ENCODE measurements around the gene CAVIN3. TPM values are rescaled to one million over a fixed set of nuclear protein-coding genes. Genes with fewer than 3 reads are reported as not detected.

Gene CAVIN3
- polyA plus RNA-seq, 3 donors from 2014 or later, result not detected

- Mint-ChIP-seq H3K27ac (no peak overlapping the region), H3K4me1 (peaks cover 6 to 11% of the 10 kb centered on the region in 2 donors), H3K27me3 (ENCODE audit: low read depth in 3 of 3) (peaks cover 2 to 12% (median 8%) of the 10 kb centered on the region in 3 donors)
Observed at GRCh38 chr11:6271598-6271997, 48.7 kb downstream of the CAVIN3 start.

GRCh38 chr11:6270584-6271246 lies 49.6 kb downstream of the CAVIN3 start:
- H3K9me3 Mint-ChIP-seq, result peaks cover 0 to 3% (median 0%) of the 10 kb centered on the region in 6 donors
- peak overlapping the region in 4 of 5 donors; percentile 22 to 60 (median 39) for H3K4me3 Mint-ChIP-seq
- H3K36me3 Mint-ChIP-seq, result no peaks in the 10 kb centered on the region
- peaks cover 1 to 9% (median 5%) of the 10 kb centered on the region in 3 donors for H3K27me3 Mint-ChIP-seq (ENCODE audit: low read depth in 3 of 3)
- no peak overlapping the region for H3K27ac Mint-ChIP-seq
- no peak for DNase-seq
- H3K4me1 Mint-ChIP-seq, result peaks cover 6 to 11% of the 10 kb centered on the region in 2 donors

More at GRCh38 chr11:6271598-6271997, 48.7 kb downstream of the CAVIN3 start:
- Mint-ChIP-seq H3K9me3 (peaks cover 0 to 3% (median 0%) of the 10 kb centered on the region in 6 donors), H3K36me3 (no peaks in the 10 kb centered on the region), H3K4me3 (peak overlapping the region in 2 of 5 donors; percentile 16 to 31)
- no peak for DNase-seq

- peaks cover 6 to 11% of the 10 kb centered on the region in 2 donors for H3K4me1 Mint-ChIP-seq
- peaks cover 0 to 3% (median 0%) of the 10 kb centered on the region in 6 donors for H3K9me3 Mint-ChIP-seq
- no peaks in the 10 kb centered on the region for H3K36me3 Mint-ChIP-seq
- H3K4me3 Mint-ChIP-seq, result no peak overlapping the region
- H3K27me3 Mint-ChIP-seq (ENCODE audit: low read depth in 3 of 3), result peaks cover 1 to 4% (median 3%) of the 10 kb centered on the region in 3 donors
- no peak overlapping the region for H3K27ac Mint-ChIP-seq
- DNase-seq, result no peak
Observed at GRCh38 chr11:6269994-6270393, 50.3 kb downstream of the CAVIN3 start.

Other genes starting within 250 kb of the CAVIN3 start
- under 1 TPM in 1 of 3 donors, not detected in 2; 0.18 TPM for gene OR56B4, start 212.8 kb downstream of the CAVIN3 start, polyA plus RNA-seq
- not detected for gene OR52B2, start 150.2 kb downstream of the CAVIN3 start, polyA plus RNA-seq
- gene OR52W1, start 121.3 kb downstream of the CAVIN3 start, polyA plus RNA-seq, result not detected
- gene C11orf42, start 114.9 kb downstream of the CAVIN3 start, polyA plus RNA-seq, result not detected
- gene FHIP1B, start 85.9 kb downstream of the CAVIN3 start, polyA plus RNA-seq, result 10 to 100 TPM; 11.9 to 20.5 (median 15.1) TPM
- gene CNGA4, start 81.4 kb downstream of the CAVIN3 start, polyA plus RNA-seq, result not detected
- not detected for gene CCKBR, start 60.7 kb downstream of the CAVIN3 start, polyA plus RNA-seq
- gene SMPD1, start 70.0 kb upstream of the CAVIN3 start, polyA plus RNA-seq, result 10 to 100 TPM; 12.0 to 21.9 (median 18.4) TPM
- gene APBB1, start 98.6 kb upstream of the CAVIN3 start, polyA plus RNA-seq, result 10 to 100 TPM; 30.8 to 55.9 (median 35.2) TPM
- gene HPX, start 120.5 kb upstream of the CAVIN3 start, polyA plus RNA-seq, result not detected
- gene TRIM3, start 153.4 kb upstream of the CAVIN3 start, polyA plus RNA-seq, result 1 to 10 TPM; 1.8 to 5.0 (median 2.9) TPM
- gene ARFIP2, start 160.8 kb upstream of the CAVIN3 start, polyA plus RNA-seq, result 10 to 100 TPM; 34.2 to 39.9 (median 35.0) TPM
- gene TIMM10B, start 161.0 kb upstream of the CAVIN3 start, polyA plus RNA-seq, result 10 to 100 TPM; 33.9 to 41.6 (median 35.2) TPM
- gene DNHD1, start 176.8 kb upstream of the CAVIN3 start, polyA plus RNA-seq, result 1 to 10 TPM in 1 of 3 donors, under 1 TPM in 2; 0.74 to 1.3 (median 0.86) TPM

Data from immature natural killer cell (primary cell).